ENCODE results near the gene RAB6B.

Gene RAB6B

GRCh38 chr3:133880886-133881455 lies 14.7 kb downstream of the RAB6B start:
- no peak for DNase-seq

GRCh38 chr3:133880287-133880686 lies 15.4 kb downstream of the RAB6B start:
- no peak for DNase-seq

GRCh38 chr3:133878518-133878917 lies 17.2 kb downstream of the RAB6B start:
- DNase-seq: no peak

- DNase-seq: no peak
These were observed 18.5 kb downstream of the RAB6B start for GRCh38 chr3:133877221-133877620.

GRCh38 chr3:133874761-133875438 lies 20.8 kb downstream of the RAB6B start:
- DNase-seq: no peak

GRCh38 chr3:133874344-133874743 lies 21.3 kb downstream of the RAB6B start:
- no peak for DNase-seq

GRCh38 chr3:133872781-133873180 lies 22.9 kb downstream of the RAB6B start:
- no peak for DNase-seq

- DNase-seq: no peak
These were observed 23.5 kb downstream of the RAB6B start for GRCh38 chr3:133872161-133872560.

GRCh38 chr3:133871368-133872090 lies 24.2 kb downstream of the RAB6B start:
- DNase-seq: no peak

- DNase-seq: no peak
These were observed 24.9 kb downstream of the RAB6B start for GRCh38 chr3:133870822-133871221.

GRCh38 chr3:133869586-133869985 lies 26.1 kb downstream of the RAB6B start:
- no peak for DNase-seq

GRCh38 chr3:133868758-133869475 lies 26.8 kb downstream of the RAB6B start:
- no peak for DNase-seq

GRCh38 chr3:133868186-133868585 lies 27.5 kb downstream of the RAB6B start:
- no peak for DNase-seq

- no peak for DNase-seq
These were observed 29.5 kb downstream of the RAB6B start for GRCh38 chr3:133866141-133866540.

GRCh38 chr3:133865136-133865855 lies 30.4 kb downstream of the RAB6B start:
- no peak for DNase-seq

GRCh38 chr3:133864616-133865015 lies 31.1 kb downstream of the RAB6B start:
- no peak for DNase-seq

GRCh38 chr3:133863911-133864310 lies 31.8 kb downstream of the RAB6B start:
- no peak for DNase-seq

GRCh38 chr3:133862161-133862560 lies 33.5 kb downstream of the RAB6B start:
- no peak for DNase-seq

- no peak for DNase-seq
These were observed 35.2 kb downstream of the RAB6B start for GRCh38 chr3:133860519-133860918.

- no peak for DNase-seq
These were observed 36.1 kb downstream of the RAB6B start for GRCh38 chr3:133859381-133860234.

- no peak for DNase-seq
These were observed 37.9 kb downstream of the RAB6B start for GRCh38 chr3:133857767-133858166.

GRCh38 chr3:133856316-133856715 lies 39.4 kb downstream of the RAB6B start:
- no peak for DNase-seq

Data from CD4-positive, alpha-beta T cell treated with Interleukin-4 for 1 hour (primary cell).